Embryonic facial prominence (tissue), 1 donor: ENCODE data around the gene CHN1.

Experiments
- DNase-seq: peaks from one replicate; pipeline ENCODE4 v3.0.0-alpha.2; 2016; ENCODE audit errors: extremely low spot score

CHN1 gene, protein sequence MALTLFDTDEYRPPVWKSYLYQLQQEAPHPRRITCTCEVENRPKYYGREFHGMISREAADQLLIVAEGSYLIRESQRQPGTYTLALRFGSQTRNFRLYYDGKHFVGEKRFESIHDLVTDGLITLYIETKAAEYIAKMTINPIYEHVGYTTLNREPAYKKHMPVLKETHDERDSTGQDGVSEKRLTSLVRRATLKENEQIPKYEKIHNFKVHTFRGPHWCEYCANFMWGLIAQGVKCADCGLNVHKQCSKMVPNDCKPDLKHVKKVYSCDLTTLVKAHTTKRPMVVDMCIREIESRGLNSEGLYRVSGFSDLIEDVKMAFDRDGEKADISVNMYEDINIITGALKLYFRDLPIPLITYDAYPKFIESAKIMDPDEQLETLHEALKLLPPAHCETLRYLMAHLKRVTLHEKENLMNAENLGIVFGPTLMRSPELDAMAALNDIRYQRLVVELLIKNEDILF

GRCh38 chr2:175004980-175005732, at the start of gene CHN1:
CHN1 (minus strand) TSS chr2:175005381; CDS start chr2:175004912, 469 bp downstream.
- DNase-seq = no peak

- no peak for DNase-seq
Measured at GRCh38 chr2:175054340-175054739, 49.2 kb upstream of the CHN1 start.

GRCh38 chr2:175049661-175050060, 44.5 kb upstream of the CHN1 start:
- DNase-seq = no peak

GRCh38 chr2:175048275-175048674, 43.1 kb upstream of the CHN1 start:
- DNase-seq = no peak

GRCh38 chr2:175039490-175039889, 34.3 kb upstream of the CHN1 start:
- DNase-seq = no peak

DNA sequence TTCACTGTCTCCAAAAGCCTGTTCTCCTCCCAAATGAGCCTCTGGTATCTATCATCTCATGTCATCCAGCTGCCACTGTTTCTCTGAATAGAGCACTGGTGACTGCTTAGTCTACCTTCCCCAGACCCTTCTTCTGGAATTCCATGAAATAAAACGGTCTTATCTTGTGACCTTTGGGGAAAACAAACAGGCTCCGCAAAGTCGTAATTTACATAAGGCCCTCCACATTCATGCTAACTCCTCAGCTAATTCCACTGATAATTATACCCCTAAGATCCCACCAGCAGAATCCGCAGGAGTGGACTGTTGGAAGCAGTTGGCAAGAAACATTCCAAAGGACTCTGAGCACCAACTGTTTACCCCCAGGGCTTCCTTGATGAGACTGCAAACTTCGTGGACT, 33.9 kb upstream of the CHN1 start:
- no peak for DNase-seq

GRCh38 chr2:175037941-175038340, 32.8 kb upstream of the CHN1 start:
- DNase-seq = no peak

- no peak for DNase-seq
Measured at GRCh38 chr2:175036582-175037018, 31.4 kb upstream of the CHN1 start.

- DNase-seq = no peak
Measured at GRCh38 chr2:175035806-175036205, 30.6 kb upstream of the CHN1 start.

GRCh38 chr2:175034716-175035115, 29.5 kb upstream of the CHN1 start:
- DNase-seq = no peak

DNA sequence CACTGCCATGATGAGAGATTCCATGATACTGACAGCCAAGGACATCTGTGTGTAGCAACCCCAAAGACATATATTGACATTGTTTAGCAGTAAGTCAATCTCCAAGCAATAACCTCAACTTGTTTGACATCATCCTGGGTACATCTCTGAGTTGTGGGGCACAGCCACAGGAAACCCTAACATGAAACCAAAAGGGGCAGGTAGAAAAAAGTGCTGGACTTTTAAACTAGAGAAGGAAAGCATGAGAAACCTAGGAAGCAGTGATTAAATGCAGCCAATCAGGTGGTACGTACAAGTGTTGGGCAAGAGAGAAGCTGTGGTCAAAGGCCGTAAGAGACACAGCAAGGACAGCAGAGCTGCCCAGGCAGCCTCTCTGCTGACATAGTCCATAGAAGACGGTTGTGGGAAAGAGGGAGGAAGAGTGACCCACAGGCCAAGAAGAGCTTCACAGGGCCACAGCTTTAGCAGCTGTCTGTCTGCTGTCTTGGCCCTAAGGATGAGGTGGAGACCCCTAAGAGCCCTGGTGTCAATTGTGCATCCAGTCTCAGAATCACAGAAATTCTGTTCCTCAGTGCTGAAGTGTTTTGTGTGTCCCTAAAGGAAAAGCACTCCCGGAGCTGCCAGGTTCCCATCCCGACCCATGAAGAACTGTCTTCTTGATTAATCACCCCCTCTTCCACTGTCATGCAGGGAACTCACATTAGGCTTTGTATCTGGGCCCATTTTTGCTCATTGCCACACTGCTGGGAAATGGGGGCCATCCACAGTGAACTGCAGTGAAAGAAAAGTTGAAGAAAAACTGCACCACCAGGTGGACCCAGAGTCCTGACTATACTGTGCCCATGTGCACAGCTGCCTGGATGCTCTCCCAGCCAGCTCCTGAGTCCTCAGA, 25.4 kb upstream of the CHN1 start:
- no peak for DNase-seq

DNA sequence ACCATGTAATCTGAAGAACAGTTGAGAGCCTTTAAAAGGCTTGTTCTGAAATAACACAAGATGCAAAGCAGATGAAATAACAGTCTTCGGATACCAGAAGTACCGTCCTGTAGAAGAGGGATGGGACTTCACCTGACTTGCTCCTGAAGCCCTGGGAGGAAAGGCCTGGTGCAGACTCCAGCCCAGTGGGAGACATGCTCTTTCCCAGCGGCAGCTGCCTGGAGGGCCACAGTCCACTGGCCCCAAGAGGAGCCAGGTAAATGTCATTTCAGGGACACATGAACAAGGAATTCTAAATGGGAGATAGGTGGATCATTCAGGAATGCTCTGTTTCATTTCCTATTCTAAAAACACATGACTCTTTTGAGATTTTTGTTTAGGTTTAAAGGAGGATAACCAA, 22.6 kb upstream of the CHN1 start:
- no peak for DNase-seq

GRCh38 chr2:175026385-175026784, 21.2 kb upstream of the CHN1 start:
- no peak for DNase-seq

DNA sequence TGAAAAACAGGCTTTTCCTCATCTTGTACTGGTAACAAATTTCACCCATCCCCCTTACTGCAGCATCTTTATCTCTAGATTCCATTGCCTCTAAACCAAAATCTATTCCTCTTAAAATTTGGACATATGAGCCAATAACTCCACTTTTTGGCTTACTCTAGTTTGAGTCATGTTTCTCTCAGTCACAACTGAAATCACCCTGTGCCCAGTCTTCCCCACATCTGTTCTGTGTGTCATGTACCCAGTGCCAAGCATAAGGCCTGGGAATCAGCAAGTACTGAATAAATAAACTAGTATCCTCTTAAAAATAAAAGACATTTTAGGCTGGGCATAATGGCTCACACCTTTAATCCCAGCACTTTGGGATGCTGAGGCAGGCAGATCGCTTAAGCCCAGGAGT, 20.8 kb upstream of the CHN1 start:
- DNase-seq = no peak

- no peak for DNase-seq
Measured at GRCh38 chr2:175025233-175025632, 20.1 kb upstream of the CHN1 start.

DNA sequence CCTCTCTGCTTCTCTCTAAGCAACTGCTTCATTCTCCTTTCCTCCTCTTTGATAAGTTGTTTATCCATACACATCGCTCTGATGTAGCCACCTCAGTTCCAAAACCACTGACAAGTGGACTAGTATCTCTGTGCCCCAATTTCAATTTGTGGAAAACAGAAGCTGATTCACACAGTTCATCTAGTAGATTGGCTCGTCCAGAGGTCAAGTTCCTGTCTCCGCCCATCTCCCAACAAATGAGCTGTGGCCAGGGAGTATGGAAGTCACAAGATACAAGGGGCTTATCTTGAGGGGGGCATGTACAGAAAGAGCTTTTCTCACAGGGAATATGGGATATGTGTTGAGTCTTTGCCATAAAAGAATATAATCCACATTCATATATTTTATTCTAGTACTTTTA, 17.7 kb upstream of the CHN1 start:
- DNase-seq = no peak

DNA sequence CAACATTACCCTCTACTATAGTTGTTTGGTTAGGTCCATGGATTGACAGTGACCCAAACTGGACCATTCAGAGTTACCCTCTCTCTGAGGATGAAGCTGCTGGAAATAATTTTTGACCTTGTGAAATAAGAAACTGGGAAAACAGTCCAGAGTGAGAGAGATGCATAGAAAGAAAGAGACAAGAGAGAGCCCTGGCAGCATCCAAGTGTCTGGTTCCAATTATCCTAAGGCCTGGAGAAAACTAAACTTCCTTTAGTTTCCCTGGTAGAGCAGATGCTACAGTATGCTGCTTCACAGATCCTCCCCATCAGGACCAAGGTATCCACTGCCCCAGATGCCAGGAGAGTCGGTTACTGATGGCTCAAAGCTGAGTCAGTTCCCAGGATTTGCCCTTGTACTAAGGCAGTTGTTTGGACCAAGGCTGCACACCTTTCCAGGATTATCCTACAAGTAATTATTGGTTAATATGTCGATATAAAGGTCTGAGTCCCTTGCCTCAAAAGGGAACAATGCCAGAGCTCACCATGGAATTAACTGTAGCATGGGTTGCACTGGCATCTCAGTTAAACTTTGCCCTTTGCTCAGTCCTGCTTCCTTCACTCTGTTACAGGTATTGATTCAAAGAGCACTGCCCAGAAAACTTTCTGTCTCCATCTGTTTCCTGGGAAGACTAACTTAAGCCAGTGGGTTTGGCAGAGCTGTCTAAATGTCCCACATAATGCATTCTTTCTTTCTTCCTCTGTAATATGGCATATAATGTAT, 14.6 kb upstream of the CHN1 start:
- no peak for DNase-seq

DNA sequence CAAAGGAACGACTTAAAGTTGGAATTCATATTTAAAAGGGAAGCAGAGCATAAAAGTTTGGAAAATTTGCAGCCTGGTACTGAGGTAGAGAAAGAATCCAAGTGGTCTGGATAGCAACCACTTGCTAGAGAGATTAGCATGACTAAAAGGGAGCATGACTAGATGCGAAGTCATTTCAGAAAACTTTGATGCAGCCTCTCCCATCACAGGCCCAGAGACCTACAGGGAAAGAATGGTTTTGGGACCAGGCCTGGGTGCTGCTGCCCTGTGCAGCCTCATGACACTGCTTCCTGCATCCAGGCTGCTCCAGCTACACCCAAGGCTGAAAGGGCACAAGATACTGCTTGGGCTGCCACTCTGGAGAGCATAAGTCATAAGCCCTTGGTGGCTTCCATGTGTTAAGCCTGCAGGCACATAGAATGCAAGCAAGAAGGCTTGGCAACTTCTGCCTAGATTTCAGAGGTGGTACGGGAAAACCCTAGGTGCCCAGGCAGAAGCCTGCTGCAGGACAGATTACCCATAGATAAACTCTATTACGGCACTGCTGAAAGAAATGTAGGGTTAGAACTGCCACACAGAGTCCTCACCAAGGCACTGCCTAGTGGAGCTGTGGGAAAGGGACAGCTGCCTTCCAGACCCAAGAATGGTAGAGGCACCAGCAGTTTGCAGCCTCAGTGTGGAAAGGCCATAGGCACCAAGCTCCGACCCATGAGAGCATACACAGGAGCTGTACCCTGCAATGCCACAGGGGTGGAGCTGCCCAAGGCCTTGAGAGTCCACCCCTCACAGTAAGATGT, 12.6 kb upstream of the CHN1 start:
- DNase-seq = no peak

- no peak for DNase-seq
Measured at GRCh38 chr2:175015340-175015739, 10.2 kb upstream of the CHN1 start.

DNA sequence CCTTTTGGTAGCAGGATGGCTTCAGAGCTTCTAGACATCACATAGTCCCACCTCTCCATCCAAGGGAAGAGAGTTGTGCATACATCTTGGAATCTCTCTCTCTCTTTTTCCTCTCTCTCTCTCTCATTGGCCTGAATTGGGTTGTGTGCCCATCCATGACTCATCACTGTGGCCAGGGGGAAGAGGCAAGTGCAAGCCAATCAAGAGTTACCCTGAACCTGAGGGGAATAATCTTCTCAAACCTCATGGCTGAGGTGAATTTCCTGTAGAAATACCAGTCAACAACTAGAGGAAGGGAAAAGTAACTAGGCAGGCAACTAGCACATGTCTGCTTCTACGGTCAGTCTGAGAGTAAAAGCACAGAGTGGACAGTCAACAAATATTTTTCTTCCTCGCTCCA, 7.3 kb upstream of the CHN1 start:
- DNase-seq = no peak
